Myocyte (in vitro differentiated cells): ENCODE measurements around the gene RNF113A. TPM values are rescaled to one million over a fixed set of nuclear protein-coding genes. Genes with fewer than 3 reads are reported as not detected.
A peak's percentile ranks its signal among the peaks of the same experiment; 100 is the strongest.
"Not testable (repeated sequence)": the region's sequence is repeated elsewhere in the genome, so short reads cannot be mapped to it uniquely, and the experiment has no call there.

Source experiments
- DNase-seq: peaks from one replicate; pipeline ENCODE4 v3.0.0-alpha.2; 2012; ENCODE audit warnings: low read depth
- total RNA-seq: library from RNA; depleted of rRNA; stranded (reverse); fragments of >200 nt; gene quantifications from 2 replicates; pipeline ENCODE4 v1.2.3, GENCODE V29; 2014

The RNF113A gene
- total RNA-seq, 1 donor from 2014 or later, result 16.1 TPM

DNA sequence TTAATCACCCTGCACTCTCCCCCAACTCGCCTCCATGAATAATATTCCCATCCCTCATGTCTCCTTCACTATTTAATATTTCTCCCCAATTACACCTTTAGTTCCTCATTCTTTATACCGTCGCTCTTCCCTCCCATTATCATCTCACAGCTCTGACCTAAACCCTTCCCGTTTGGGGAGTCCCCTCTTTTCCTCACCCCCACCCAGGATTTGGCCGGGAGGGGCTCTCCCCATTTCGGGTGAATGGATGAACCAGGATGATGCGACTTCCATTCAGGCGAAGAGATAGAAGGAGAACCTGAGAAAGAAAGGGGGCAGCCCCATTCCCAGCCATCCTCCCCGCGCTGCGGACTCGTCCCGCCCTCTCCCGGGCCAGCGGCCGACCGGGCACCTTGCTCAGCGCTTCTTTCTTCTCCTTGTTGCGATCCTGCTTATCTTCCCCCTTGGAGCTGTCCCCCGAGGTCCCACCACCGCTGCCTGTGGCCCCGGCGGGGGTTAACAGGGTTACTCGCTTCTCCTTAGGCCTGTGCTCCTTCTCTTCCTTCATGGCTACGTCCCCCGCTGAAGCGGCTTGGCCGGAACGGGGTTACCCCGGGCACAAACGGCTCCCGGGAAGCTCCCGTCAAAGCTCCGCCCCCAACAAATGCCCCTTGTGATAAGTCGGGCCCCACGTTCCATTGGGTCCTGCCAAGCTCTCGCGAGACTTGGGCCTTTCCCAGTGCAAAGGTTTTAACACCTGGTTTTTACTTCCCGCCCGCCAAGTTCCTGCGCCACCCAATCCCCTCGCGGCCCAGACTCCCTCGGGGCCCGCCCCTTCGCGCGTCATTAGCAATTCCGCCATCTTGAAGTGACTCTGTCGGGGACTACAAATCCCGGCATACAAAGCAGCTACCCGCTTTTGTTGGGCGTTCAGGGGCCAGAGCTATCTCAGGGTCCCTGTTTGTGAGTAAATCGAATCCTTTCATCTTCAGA lies 18.9 kb downstream of the RNF113A start, which contains the start of gene UPF3B:
UPF3B (minus strand) TSS at position 582 of the 972 bp plus-strand sequence; CDS start at position 547, 35 bp downstream.
- peak; percentile 98 for DNase-seq

DNA sequence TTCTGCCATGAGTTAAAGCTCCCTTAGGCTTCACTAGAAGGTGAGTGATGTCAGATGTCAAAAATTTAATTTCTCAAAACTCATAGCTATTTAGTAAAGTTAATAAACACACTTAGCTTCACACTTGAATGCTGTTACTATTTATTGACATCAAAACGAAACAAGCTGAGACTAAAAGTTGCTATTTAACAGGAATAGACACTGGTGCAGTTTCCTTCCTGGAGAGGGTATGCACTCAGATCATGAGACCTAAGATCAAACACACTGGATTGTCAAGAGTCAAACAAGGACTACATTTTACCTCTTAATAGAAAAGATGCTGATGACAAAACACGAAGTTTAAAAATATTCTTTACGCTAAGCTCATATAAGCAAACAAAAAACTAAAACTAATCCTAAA lies 37.6 kb downstream of the RNF113A start:
- DNase-seq, result no peak

- DNase-seq, result no peak
Measured at GRCh38 chrX:119828446-119828845, 43.1 kb downstream of the RNF113A start.

GRCh38 chrX:119826399-119826959 lies 45.1 kb downstream of the RNF113A start:
- DNase-seq, result no peak

- DNase-seq, result not testable (repeated sequence)
Measured at GRCh38 chrX:119824221-119824620, 47.3 kb downstream of the RNF113A start.

GRCh38 chrX:119821703-119822102 lies 49.8 kb downstream of the RNF113A start:
- DNase-seq, result peak; percentile 42

Other genes with a start within 250 kb of the RNF113A start
- gene SEPTIN6, start 178.6 kb downstream of the RNF113A start, total RNA-seq, result 3.9 and 4.3 TPM in 2 replicates
- 0.31 TPM in 1 of 2 replicates, not detected in the other for gene SOWAHD, start 113.1 kb downstream of the RNF113A start, total RNA-seq
- gene RPL39, start 80.1 kb downstream of the RNF113A start, total RNA-seq, result 4,489 and 7,031 TPM in 2 replicates
- gene UPF3B, start 18.8 kb downstream of the RNF113A start, total RNA-seq, result 1.7 and 2.6 TPM in 2 replicates
- gene NDUFA1, start 99 bp upstream of the RNF113A start, total RNA-seq, result 55.2 and 65.4 TPM in 2 replicates
- not detected in 2 replicates for gene AKAP14, start 24.2 kb upstream of the RNF113A start, total RNA-seq
- 3.8 and 4.7 TPM in 2 replicates for gene NKAP, start 72.0 kb upstream of the RNF113A start, total RNA-seq
- not detected in 2 replicates for gene RHOXF2B, start 206.0 kb upstream of the RNF113A start, total RNA-seq
- not detected in 2 replicates for gene RHOXF1, start 244.2 kb upstream of the RNF113A start, total RNA-seq